CD4-positive, alpha-beta T cell treated with Interferon alpha-2 for 1 hour (primary cell): ENCODE measurements around the gene BRD2.

Experiments
- DNase-seq, 2 donors: peaks; one replicate each; pipeline ENCODE4 v3.0.0-alpha.2; 2020 to 2022

BRD2 gene

GRCh38 chr6:32973144-32974015 is 5.0 kb downstream of the BRD2 start:
- peak; percentile 71 to 80 for DNase-seq

GRCh38 chr6:32974016-32974333 is 5.6 kb downstream of the BRD2 start:
- DNase-seq, result peak in 1 of 2 donors; percentile 71

GRCh38 chr6:32974541-32975308 is 6.3 kb downstream of the BRD2 start:
- no peak for DNase-seq

- DNase-seq, result no peak
These were observed 7.5 kb downstream of the BRD2 start for GRCh38 chr6:32975886-32976285.

- no peak for DNase-seq
These were observed 8.1 kb downstream of the BRD2 start for GRCh38 chr6:32976334-32977069.

- DNase-seq, result no peak
These were observed 9.0 kb downstream of the BRD2 start for GRCh38 chr6:32977272-32977952.

GRCh38 chr6:32977953-32978324 is 9.5 kb downstream of the BRD2 start:
- DNase-seq, result no peak

GRCh38 chr6:32979720-32980487 is 11.5 kb downstream of the BRD2 start:
- DNase-seq, result no peak

- no peak for DNase-seq
These were observed 12.2 kb downstream of the BRD2 start for GRCh38 chr6:32980488-32981038.

GRCh38 chr6:32982084-32982701 is 13.8 kb downstream of the BRD2 start:
- DNase-seq, result no peak

GRCh38 chr6:32982702-32983492 is 14.5 kb downstream of the BRD2 start:
- no peak for DNase-seq

GRCh38 chr6:32983493-32983848 is 15.1 kb downstream of the BRD2 start:
- DNase-seq, result no peak

- DNase-seq, result no peak
These were observed 15.7 kb downstream of the BRD2 start for GRCh38 chr6:32983964-32984621.

- DNase-seq, result peak; percentile 87 to 90
These were observed 16.4 kb downstream of the BRD2 start for GRCh38 chr6:32984622-32985389.

- no peak for DNase-seq
These were observed 21.0 kb downstream of the BRD2 start for GRCh38 chr6:32989368-32989767.

- no peak for DNase-seq
These were observed 23.6 kb downstream of the BRD2 start for GRCh38 chr6:32991972-32992371.

- DNase-seq, result no peak
These were observed 25.1 kb downstream of the BRD2 start for GRCh38 chr6:32993363-32993973.

- DNase-seq, result no peak
These were observed 27.1 kb downstream of the BRD2 start for GRCh38 chr6:32995448-32995847.

- DNase-seq, result peak; percentile 27 to 36
These were observed 31.7 kb downstream of the BRD2 start for GRCh38 chr6:33000055-33000454.
